NCI-H345 (cell line): ENCODE data around the gene FAT2.

Source experiments
- DNase-seq: peaks from one replicate; lab custom pipeline; 2025; lab: John Stamatoyannopoulos, UW

Gene FAT2

GRCh38 chr5:151555760-151556576 is 35.2 kb downstream of the FAT2 start:
- DNase-seq = no peak

DNA sequence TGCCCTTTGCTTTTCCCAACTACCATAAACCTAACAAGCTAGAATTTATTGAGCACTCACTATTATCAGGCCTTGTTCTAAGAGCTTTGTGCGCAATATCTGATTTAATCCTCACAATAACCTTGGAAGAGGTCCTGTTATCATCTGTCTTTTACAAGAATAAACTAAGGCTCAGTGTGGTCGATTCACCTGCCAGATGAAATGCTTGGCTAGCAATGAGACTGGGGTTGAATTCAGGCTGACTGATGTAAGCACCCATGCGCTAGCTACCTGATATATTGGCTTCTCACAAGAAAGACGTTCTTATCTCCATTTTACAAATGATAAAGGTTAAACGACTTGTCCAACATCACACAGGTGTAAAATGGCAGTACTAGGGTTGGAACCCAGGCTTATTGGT is 37.4 kb downstream of the FAT2 start:
- DNase-seq = no peak

DNA sequence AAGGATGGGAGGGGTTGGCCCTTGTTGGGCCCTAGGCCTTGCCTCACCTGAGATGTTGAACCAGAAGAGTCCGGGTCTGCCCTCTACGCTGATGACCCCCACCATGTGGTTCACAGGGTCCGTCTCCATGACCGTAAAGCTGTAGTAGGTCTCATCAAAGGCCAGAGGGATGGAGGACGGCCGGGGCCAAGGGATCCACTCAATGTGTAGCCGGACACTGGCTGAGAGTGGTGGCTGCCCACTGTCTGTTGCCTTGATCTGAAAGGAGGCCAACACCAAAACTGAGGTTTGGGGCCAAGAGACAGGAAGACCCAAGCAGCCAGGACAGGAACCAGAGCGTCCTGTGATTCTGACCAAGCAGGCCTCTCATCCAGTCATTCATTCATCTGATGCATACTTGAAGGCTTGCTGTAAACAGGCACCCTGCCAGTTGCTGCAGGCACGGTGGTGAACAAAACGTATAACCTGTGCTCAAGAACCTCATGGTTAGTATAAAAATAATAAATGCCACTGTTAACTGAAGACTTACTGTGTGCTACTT is 37.9 kb downstream of the FAT2 start:
- DNase-seq = no peak

DNA sequence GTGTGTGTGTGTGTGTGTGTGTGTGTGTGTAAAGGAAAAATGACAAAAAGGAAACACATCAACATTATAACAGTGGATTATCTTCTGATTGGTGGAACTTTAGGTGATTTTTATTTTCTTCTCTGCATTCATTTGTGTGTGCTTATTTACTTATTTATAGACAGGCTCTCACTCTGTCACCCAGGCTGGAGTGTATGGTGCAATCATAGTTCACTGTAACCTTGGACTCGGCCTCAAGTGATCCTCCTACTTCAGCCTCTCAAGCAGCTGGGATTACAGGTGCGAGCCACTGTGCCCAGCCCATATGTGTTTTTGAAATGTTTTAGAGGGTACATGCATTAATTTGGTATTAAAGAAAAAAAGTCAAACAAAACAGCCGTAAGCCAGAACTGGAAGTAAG is 39.1 kb downstream of the FAT2 start:
- no peak for DNase-seq

- DNase-seq = no peak
These were observed 41.0 kb downstream of the FAT2 start for GRCh38 chr5:151550146-151550545.

- DNase-seq = no peak
These were observed 41.4 kb downstream of the FAT2 start for GRCh38 chr5:151549713-151550112.

DNA sequence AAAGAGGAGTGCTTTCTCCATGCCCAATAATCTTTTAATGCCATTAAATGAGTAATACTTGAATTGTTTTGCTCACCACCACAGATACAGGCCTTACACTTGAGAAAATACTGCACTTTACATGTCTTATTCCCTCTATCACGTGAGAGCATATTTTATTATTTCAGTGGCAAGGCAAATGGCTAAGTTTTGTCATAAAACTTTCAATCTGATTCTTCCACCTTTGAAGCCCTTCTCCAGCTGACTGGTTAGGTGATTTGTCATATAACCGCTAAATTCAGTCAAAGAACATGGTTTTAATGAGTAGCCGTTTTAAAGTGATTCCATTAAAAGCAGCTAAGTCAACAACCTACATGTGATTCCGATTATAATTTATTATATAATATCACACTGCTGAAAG is 43.8 kb downstream of the FAT2 start:
- no peak for DNase-seq

DNA sequence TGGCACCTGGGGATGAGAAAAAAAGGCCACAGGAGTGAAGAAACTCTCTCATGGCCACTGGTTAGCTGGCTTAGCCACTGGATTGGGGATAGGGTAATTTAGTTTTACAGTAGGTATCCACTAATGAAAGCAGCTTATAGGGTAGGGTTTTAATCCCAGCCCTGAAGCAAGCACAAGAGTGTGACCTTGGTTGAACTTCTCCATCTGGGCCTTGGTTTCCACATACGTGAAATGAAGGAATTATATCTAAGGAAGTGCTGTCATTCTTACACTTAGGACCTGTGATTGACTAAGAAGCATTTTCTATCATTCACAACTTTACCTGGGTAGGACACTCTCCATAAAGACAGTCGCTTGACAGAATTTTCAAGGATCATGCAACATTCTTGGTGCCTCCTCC is 49.6 kb downstream of the FAT2 start:
- no peak for DNase-seq
